Neuronal stem cell (in vitro differentiated cells): ENCODE data around the gene STK11IP. TPM values are rescaled to one million over a fixed set of nuclear protein-coding genes. Genes with fewer than 3 reads are reported as not detected.
A peak's percentile ranks its signal among the peaks of the same experiment; 100 is the strongest.

Experiments used
- DNase-seq: peaks from one replicate; pipeline ENCODE4 v3.0.0-alpha.2; 2013; ENCODE audit warnings: low spot score
- H2AFZ ChIP-seq: one replicate; pipeline ENCODE4 v1.6.1; 2013; ENCODE audit warnings: mild to moderate bottlenecking, low read length, inconsistent platforms
- H2AK5ac ChIP-seq: 2 replicates; pipeline ENCODE4 v1.6.1; 2013; ENCODE audit warnings: low read depth, mild to moderate bottlenecking, inconsistent platforms, low read length, moderate library complexity, mixed read lengths
- H2BK120ac ChIP-seq: 2 replicates; pipeline ENCODE4 v1.6.1; 2013; ENCODE audit warnings: low read depth, mild to moderate bottlenecking, inconsistent platforms, low read length, moderate library complexity, mixed read lengths
- H2BK12ac ChIP-seq: one replicate; pipeline ENCODE4 v1.6.1; 2013; ENCODE audit warnings: low read length, inconsistent platforms
- H2BK15ac ChIP-seq: 2 replicates; pipeline ENCODE4 v1.6.1; 2013; ENCODE audit warnings: mild to moderate bottlenecking, low read length, inconsistent platforms, mixed read lengths
- H2BK5ac ChIP-seq: one replicate; pipeline ENCODE4 v1.6.1; 2013; ENCODE audit warnings: inconsistent platforms, mild to moderate bottlenecking, low read length, moderate library complexity
- H3K14ac ChIP-seq: one replicate; pipeline ENCODE4 v1.6.1; 2013; ENCODE audit warnings: low read length, inconsistent platforms
- H3K18ac ChIP-seq: 2 replicates; pipeline ENCODE4 v1.6.1; 2013; ENCODE audit warnings: low read length, inconsistent platforms
- H3K23ac ChIP-seq: 2 replicates; pipeline ENCODE4 v1.6.1; 2013; ENCODE audit warnings: low read depth, mild to moderate bottlenecking, mixed read lengths, low read length, inconsistent platforms; ENCODE audit not compliant: poor library complexity
- H3K27ac ChIP-seq: replicated peaks from 3 replicates; pipeline ENCODE4 v1.5.1; 2013; ENCODE audit warnings: low read length, inconsistent platforms
- H3K27me3 ChIP-seq, 3 experiments: 2 replicates each; pipeline ENCODE4 v1.6.1; 2013; ENCODE audit warnings: low read length in 3 of 3, mild to moderate bottlenecking in 2 of 3, inconsistent platforms in 1 of 3, low read depth in 1 of 3, mixed read lengths in 1 of 3, moderate library complexity in 1 of 3; ENCODE audit not compliant: control insufficient read depth in 3 of 3, insufficient read depth in 3 of 3
- H3K36me3 ChIP-seq, 2 donors: replicated peaks in 1 of 2; 2 replicates each; pipeline ENCODE4 v1.6.1; 2013; ENCODE audit warnings: low read length in 2 of 2; ENCODE audit not compliant: control insufficient read depth in 2 of 2, insufficient read depth in 2 of 2
- H3K4ac ChIP-seq: 2 replicates; pipeline ENCODE4 v1.6.1; 2013; ENCODE audit warnings: inconsistent platforms, mild to moderate bottlenecking, low read length, moderate library complexity
- H3K4me1 ChIP-seq, 2 donors: 1 replicate in 1 of 2; 2 replicates in 1 of 2; pipeline ENCODE4 v1.6.1; 2013; ENCODE audit warnings: low read length in 2 of 2, low read depth in 1 of 2; ENCODE audit not compliant: control insufficient read depth in 2 of 2, insufficient read depth in 1 of 2
- H3K4me2 ChIP-seq: one replicate; pipeline ENCODE4 v1.6.1; 2013; ENCODE audit warnings: mild to moderate bottlenecking, low read length, inconsistent platforms; ENCODE audit not compliant: insufficient read depth, poor library complexity, severe bottlenecking
- H3K4me3 ChIP-seq, 2 donors: 2 replicates each; pipeline ENCODE4 v1.5.1; 2013; ENCODE audit warnings: low read length in 2 of 2, mild to moderate bottlenecking in 2 of 2, inconsistent platforms in 1 of 2, moderate library complexity in 1 of 2
- H3K79me1 ChIP-seq: one replicate; pipeline ENCODE4 v1.6.1; 2013; ENCODE audit warnings: low read depth, mild to moderate bottlenecking, inconsistent platforms, low read length, moderate library complexity
- H3K9ac ChIP-seq: one replicate; pipeline ENCODE4 v1.6.1; 2013; ENCODE audit warnings: mild to moderate bottlenecking, low read depth, low read length, inconsistent platforms; ENCODE audit not compliant: poor library complexity
- H3K9me3 ChIP-seq, 2 donors: replicated peaks in 1 of 2; 2 replicates each; pipeline versions ENCODE3 to v1.6.1; 2013; ENCODE audit warnings: low read length in 2 of 2, mild to moderate bottlenecking in 2 of 2, inconsistent platforms in 1 of 2, low read depth in 1 of 2, mixed read lengths in 1 of 2, moderate library complexity in 1 of 2; ENCODE audit not compliant: control insufficient read depth in 2 of 2, insufficient read depth in 1 of 2
- H4K8ac ChIP-seq: one replicate; pipeline ENCODE4 v1.6.1; 2013; ENCODE audit warnings: low read depth, mild to moderate bottlenecking, inconsistent platforms, low read length, moderate library complexity
- H4K91ac ChIP-seq: one replicate; pipeline ENCODE4 v1.6.1; 2013; ENCODE audit warnings: low read length, low read depth, mild to moderate bottlenecking, inconsistent platforms; ENCODE audit not compliant: poor library complexity
- WGBS, 2 donors: extraction: QIAGEN DNeasy Blood & Tissue Kit; methylation state at CpG; one replicate each; pipeline ENCODE4 v1.1.7; 2013; ENCODE audit warnings: missing lambda C conversion rate in 2 of 2, mixed read lengths in 1 of 2; ENCODE audit not compliant: insufficient read length in 2 of 2, insufficient replicate concordance in 1 of 2; ENCODE audit errors: extremely low coverage in 2 of 2; 5-methylcytosine and 5-hydroxymethylcytosine counted together
- polyA plus RNA-seq, 2 experiments: library from polyadenylated mRNA; stranded (reverse); fragments of 200-250 nt; gene quantifications; one replicate each; pipeline ENCODE4 v1.2.3, GENCODE V29; 2013

STK11IP gene
- 12.9 TPM for polyA plus RNA-seq (2013, experiment 1 of 2)
- 12.0 TPM for polyA plus RNA-seq (2013, experiment 2 of 2)

- no CpG with 5 or more reads among the region's 57 CpGs for WGBS, 2 donors
- Histone ChIP-seq H2AFZ (peak within 1 kb of the TSS; percentile 97), H4K8ac (peak within 1 kb of the TSS; percentile 6)
Measured at GRCh38 chr2:219597552-219598307, at the start of gene STK11IP. Gene STK11IP, plus strand, starts transcription at chr2:219597857. Its CDS starts 263 bp downstream, at chr2:219598120.

GRCh38 chr2:219548990-219549389 lies 48.7 kb upstream of the STK11IP start:
- no peak overlapping the region for H2BK120ac ChIP-seq
- peaks cover 8% of the 10 kb centered on the region for H3K79me1 ChIP-seq
- H3K9me3 ChIP-seq = peaks cover 0 to 3% of the 10 kb centered on the region in 2 donors
- H3K4me3 ChIP-seq = no peak overlapping the region
- no peak overlapping the region for H4K91ac ChIP-seq
- no peak overlapping the region for H3K9ac ChIP-seq
- no peak for DNase-seq
- peaks cover 0 to 29% (median 0%) of the 10 kb centered on the region in 3 experiments for H3K27me3 ChIP-seq
- no peak overlapping the region for H2BK12ac ChIP-seq
- no peak overlapping the region for H3K23ac ChIP-seq
- H3K4ac ChIP-seq = no peak overlapping the region
- H2AFZ ChIP-seq = no peak overlapping the region
- no peak overlapping the region for H2BK5ac ChIP-seq
- H2AK5ac ChIP-seq = no peak overlapping the region
- H3K4me1 ChIP-seq = peaks cover 13 to 15% of the 10 kb centered on the region in 2 donors
- no peak overlapping the region for H2BK15ac ChIP-seq
- no peak overlapping the region for H3K14ac ChIP-seq
- H3K36me3 ChIP-seq = peaks cover under 1 to 23% of the 10 kb centered on the region in 2 donors
- no peak overlapping the region for H3K4me2 ChIP-seq
- no peak overlapping the region for H3K18ac ChIP-seq
- H4K8ac ChIP-seq = no peak overlapping the region
- no CpG with 5 or more reads among the region's 18 CpGs for WGBS, 2 donors
- H3K27ac ChIP-seq = no peak overlapping the region

More at GRCh38 chr2:219597552-219598307, at the start of gene STK11IP:
- H3K4me2 ChIP-seq = peak within 1 kb of the TSS; percentile 81
- no peak within 1 kb of the TSS for H4K91ac ChIP-seq
- H3K27me3 ChIP-seq = no peaks in the 10 kb centered on the region
- H2BK12ac ChIP-seq = no peak within 1 kb of the TSS
- H3K4me1 ChIP-seq = peaks cover 5 to 6% of the 10 kb centered on the region in 2 donors
- peak within 1 kb of the TSS; percentile 92 for H3K18ac ChIP-seq
- peak within 1 kb of the TSS; percentile 32 for H2AK5ac ChIP-seq
- no peak within 1 kb of the TSS for H3K4ac ChIP-seq
- H3K9me3 ChIP-seq = no peaks in the 10 kb centered on the region
- H3K4me3 ChIP-seq = peak within 1 kb of the TSS; percentile 87
- H2BK15ac ChIP-seq = no peak within 1 kb of the TSS
- peak within 1 kb of the TSS; percentile 95 for H3K23ac ChIP-seq
- H3K9ac ChIP-seq = no peak within 1 kb of the TSS
- peaks cover 4 to 12% of the 10 kb centered on the region in 2 donors for H3K36me3 ChIP-seq
- H3K79me1 ChIP-seq = peaks cover 1% of the 10 kb centered on the region
- H2BK120ac ChIP-seq = peak within 1 kb of the TSS; percentile 74
- peak within 1 kb of the TSS; percentile 2 for H3K14ac ChIP-seq
- peak within 1 kb of the TSS; percentile 94 for H3K27ac ChIP-seq
- H2BK5ac ChIP-seq = peak within 1 kb of the TSS; percentile 83
- DNase-seq = peak; percentile 94

- Histone ChIP-seq H3K23ac (no peak overlapping the region), H3K4me3 (no peak overlapping the region), H3K9me3 (peaks cover 0 to 3% of the 10 kb centered on the region in 2 donors), H2BK5ac (no peak overlapping the region), H3K18ac (no peak overlapping the region), H3K4ac (no peak overlapping the region), H2BK15ac (no peak overlapping the region), H3K27me3 (peaks cover 0 to 26% (median 0%) of the 10 kb centered on the region in 3 experiments), H4K91ac (no peak overlapping the region), H3K4me2 (no peak overlapping the region), H3K79me1 (peaks cover 8% of the 10 kb centered on the region), H3K27ac (no peak overlapping the region), H3K36me3 (peaks cover 3 to 29% of the 10 kb centered on the region in 2 donors), H2AFZ (no peak overlapping the region), H3K4me1 (peaks cover 10 to 12% of the 10 kb centered on the region in 2 donors), H2BK120ac (no peak overlapping the region), H2AK5ac (no peak overlapping the region), H3K14ac (peak overlapping the region; percentile 4), H4K8ac (no peak overlapping the region), H3K9ac (no peak overlapping the region), H2BK12ac (no peak overlapping the region)
- no CpG with 5 or more reads among the region's 9 CpGs for WGBS, 2 donors
- DNase-seq = no peak
Measured at GRCh38 chr2:219549619-219550018, 48.0 kb upstream of the STK11IP start.
